Lung (tissue), 12 donors: ENCODE measurements around the gene GPC2. TPM values are rescaled to one million over a fixed set of nuclear protein-coding genes. Genes with fewer than 3 reads are reported as not detected.

Source experiments
- ATAC-seq: fragments of 200-7000 bp; cut with Tn5 transposase; one replicate; pipeline ENCODE4 v1.9.1; 2020; ENCODE audit warnings: moderate number of reproducible peaks; ENCODE audit not compliant: insufficient read depth, low FRiP score
- DNase-seq, 3 donors: peaks; one replicate each; pipeline ENCODE4 v3.0.0-alpha.2; 2013 to 2017
- H3K27ac ChIP-seq, 2 donors: one replicate each; pipeline ENCODE4 v1.5.1; 2013; ENCODE audit warnings: mild to moderate bottlenecking in 2 of 2, moderate library complexity in 2 of 2, control low read depth in 1 of 2, inconsistent platforms in 1 of 2, low read depth in 1 of 2, low read length in 1 of 2
- H3K27me3 ChIP-seq, 3 donors: one replicate each; pipeline ENCODE4 v1.5.1; 2013; ENCODE audit warnings: low read length in 2 of 3; ENCODE audit not compliant: control insufficient read depth in 3 of 3, insufficient read depth in 3 of 3
- H3K36me3 ChIP-seq, 4 donors: one replicate each; pipeline ENCODE4 v1.5.1; 2013; ENCODE audit warnings: low read length in 4 of 4, mild to moderate bottlenecking in 1 of 4, moderate library complexity in 1 of 4; ENCODE audit not compliant: control insufficient read depth in 4 of 4, insufficient read depth in 4 of 4
- H3K4me1 ChIP-seq, 5 donors: one replicate each; pipeline ENCODE4 v1.5.1; 2013; ENCODE audit warnings: low read length in 5 of 5, mild to moderate bottlenecking in 2 of 5, moderate library complexity in 1 of 5; ENCODE audit not compliant: control insufficient read depth in 5 of 5, insufficient read depth in 5 of 5
- H3K4me3 ChIP-seq: one replicate; pipeline ENCODE4 v1.5.1; 2013; ENCODE audit warnings: mild to moderate bottlenecking, control low read depth, moderate library complexity
- H3K9ac ChIP-seq, 2 donors: one replicate each; pipeline ENCODE4 v1.5.1; 2013; ENCODE audit warnings: low read length in 2 of 2, control low read depth in 1 of 2; ENCODE audit not compliant: insufficient read depth in 1 of 2
- H3K9me3 ChIP-seq, 4 donors: one replicate each; pipeline ENCODE4 v1.5.1; 2013; ENCODE audit warnings: low read length in 3 of 4, mild to moderate bottlenecking in 1 of 4, moderate library complexity in 1 of 4; ENCODE audit not compliant: control insufficient read depth in 4 of 4, insufficient read depth in 3 of 4
- WGBS, 2 donors: extraction: QIAGEN DNeasy Blood & Tissue Kit; methylation state at CpG; one replicate each; pipeline ENCODE4 v1.1.7; 2013; 5-methylcytosine and 5-hydroxymethylcytosine counted together
- polyA plus RNA-seq, 2 donors: library from polyadenylated mRNA; stranded (reverse); fragments of 200-250 nt; gene quantifications; one replicate each; pipeline ENCODE4 v1.2.1, GENCODE V29; 2013
- total RNA-seq, 2 donors: library from RNA; depleted of rRNA in 1 of 2; stranded (reverse); fragments of >200 nt in 1 of 2; gene quantifications; one replicate each; pipeline ENCODE4 v1.2.1, GENCODE V29; 2014 to 2021
- TF ChIP-seq, protein P1 (sequence below): IDR thresholded peaks from 2 replicates; pipeline ENCODE4 v1.5.1; 2012; ENCODE audit warnings: mild to moderate bottlenecking; ENCODE audit errors: control extremely low read depth, extremely low read depth
- donor health status: control.
- donor health status: control.
- donor health status: Bipolar disorder and iron deficiency.
- donor health status: healthy.
- donor health status: DM: yes; HTN: yes; CAD: no.

The GPC2 gene
- total and polyA plus RNA-seq, 4 donors, result 0.61 to 2.1 (median 1.0) TPM

DNA sequence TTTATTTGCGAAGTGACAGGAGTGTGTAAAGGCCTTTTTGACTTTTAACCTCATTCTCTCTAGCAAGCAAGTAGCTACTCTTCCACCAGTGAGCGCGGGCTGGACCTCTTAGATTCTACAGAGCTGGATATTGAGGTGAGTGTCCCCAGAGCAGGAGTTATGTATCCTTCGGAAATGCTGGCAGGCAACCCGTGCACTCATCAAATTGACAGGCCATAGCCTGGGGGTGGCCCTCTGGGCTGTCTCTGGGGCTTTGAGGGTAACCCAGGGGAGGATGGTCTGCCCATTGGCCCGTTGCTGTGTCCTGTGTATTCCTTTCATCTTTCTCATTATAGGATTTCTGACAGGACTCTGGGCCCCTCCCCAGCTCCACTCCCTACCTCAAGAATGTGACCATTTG is 36.5 kb upstream of the GPC2 start:
- no peaks in the 10 kb centered on the region for H3K27me3 ChIP-seq
- H3K4me3 ChIP-seq, result no peak overlapping the region
- TF ChIP-seq, protein P1, sequence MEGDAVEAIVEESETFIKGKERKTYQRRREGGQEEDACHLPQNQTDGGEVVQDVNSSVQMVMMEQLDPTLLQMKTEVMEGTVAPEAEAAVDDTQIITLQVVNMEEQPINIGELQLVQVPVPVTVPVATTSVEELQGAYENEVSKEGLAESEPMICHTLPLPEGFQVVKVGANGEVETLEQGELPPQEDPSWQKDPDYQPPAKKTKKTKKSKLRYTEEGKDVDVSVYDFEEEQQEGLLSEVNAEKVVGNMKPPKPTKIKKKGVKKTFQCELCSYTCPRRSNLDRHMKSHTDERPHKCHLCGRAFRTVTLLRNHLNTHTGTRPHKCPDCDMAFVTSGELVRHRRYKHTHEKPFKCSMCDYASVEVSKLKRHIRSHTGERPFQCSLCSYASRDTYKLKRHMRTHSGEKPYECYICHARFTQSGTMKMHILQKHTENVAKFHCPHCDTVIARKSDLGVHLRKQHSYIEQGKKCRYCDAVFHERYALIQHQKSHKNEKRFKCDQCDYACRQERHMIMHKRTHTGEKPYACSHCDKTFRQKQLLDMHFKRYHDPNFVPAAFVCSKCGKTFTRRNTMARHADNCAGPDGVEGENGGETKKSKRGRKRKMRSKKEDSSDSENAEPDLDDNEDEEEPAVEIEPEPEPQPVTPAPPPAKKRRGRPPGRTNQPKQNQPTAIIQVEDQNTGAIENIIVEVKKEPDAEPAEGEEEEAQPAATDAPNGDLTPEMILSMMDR, result no peak
- DNase-seq, result no peak
- H3K27ac ChIP-seq, result no peak overlapping the region
- ATAC-seq, result no peak
- no peaks in the 10 kb centered on the region for H3K9me3 ChIP-seq
- H3K36me3 ChIP-seq, result no peaks in the 10 kb centered on the region
- no peak overlapping the region for H3K9ac ChIP-seq
- peaks cover 0 to 3% (median 0%) of the 10 kb centered on the region in 5 donors for H3K4me1 ChIP-seq
- WGBS, 2 donors, result 59 to 82% methylated on average over 6 of the region's 6 CpGs

DNA sequence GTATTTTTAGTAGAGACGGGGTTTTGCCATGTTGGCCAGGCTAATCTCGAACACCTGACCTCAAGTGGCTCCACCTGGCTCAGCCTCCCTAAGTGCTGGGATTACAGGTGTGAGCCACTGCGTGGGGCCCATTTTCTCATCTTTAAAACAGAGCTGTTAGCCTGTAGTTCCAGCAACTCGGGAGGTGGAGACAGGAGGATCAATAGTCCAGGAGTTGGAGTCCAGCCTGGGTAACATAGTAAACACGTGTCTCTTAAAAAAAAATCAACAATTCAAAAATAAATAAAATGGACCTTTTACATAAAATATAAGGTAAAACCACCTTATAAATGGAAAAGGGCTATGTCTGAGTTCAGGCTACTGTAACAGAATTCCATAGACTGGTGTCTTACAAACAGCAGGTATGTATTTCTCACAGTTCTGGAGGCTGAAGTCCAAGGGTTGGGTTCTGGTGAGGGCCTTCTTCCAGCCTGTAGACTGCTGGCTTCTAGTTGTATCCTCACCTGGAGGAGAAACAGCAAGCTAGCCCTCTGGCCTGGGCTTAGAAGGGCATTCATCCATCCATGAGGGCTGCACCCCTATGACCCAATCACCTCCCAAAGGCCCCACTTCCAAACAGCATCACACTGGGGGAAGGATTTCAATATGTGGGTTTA is 35.6 kb upstream of the GPC2 start:
- no peak overlapping the region for H3K27ac ChIP-seq
- no peaks in the 10 kb centered on the region for H3K9me3 ChIP-seq
- H3K27me3 ChIP-seq, result no peaks in the 10 kb centered on the region
- no peak overlapping the region for H3K9ac ChIP-seq
- WGBS, 2 donors, result 87 to 95% methylated on average over 5 of the region's 5 CpGs
- no peak for DNase-seq
- ATAC-seq, result no peak
- H3K36me3 ChIP-seq, result no peaks in the 10 kb centered on the region
- no peak overlapping the region for H3K4me3 ChIP-seq
- peaks cover 0 to 4% (median 0%) of the 10 kb centered on the region in 5 donors for H3K4me1 ChIP-seq
- TF ChIP-seq, protein P1, result no peak

DNA sequence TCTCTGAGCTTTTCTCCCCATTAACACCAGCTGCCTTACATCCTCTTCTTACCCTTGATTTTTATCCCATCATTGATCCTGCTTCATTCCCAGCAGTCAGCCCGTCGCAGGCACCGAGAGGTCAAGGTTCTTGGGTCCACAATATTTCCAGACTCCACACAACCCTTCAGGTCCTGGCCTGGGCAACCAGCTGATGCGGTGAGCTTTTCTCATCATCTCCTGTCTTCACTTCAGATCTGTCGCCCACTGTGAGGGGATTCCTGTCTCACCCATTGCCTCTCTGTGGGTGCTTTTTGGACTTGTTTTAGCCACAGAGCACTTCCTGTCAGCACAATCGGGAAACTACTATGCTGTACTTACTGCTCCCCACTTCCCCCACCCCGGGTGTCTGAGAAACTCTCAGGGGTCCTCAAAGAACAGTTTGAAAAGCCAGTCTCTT is 34.2 kb upstream of the GPC2 start:
- WGBS, 2 donors, result 65 to 68% methylated on average over 7 of the region's 7 CpGs
- TF ChIP-seq, protein P1, result no peak
- no peak for DNase-seq

DNA sequence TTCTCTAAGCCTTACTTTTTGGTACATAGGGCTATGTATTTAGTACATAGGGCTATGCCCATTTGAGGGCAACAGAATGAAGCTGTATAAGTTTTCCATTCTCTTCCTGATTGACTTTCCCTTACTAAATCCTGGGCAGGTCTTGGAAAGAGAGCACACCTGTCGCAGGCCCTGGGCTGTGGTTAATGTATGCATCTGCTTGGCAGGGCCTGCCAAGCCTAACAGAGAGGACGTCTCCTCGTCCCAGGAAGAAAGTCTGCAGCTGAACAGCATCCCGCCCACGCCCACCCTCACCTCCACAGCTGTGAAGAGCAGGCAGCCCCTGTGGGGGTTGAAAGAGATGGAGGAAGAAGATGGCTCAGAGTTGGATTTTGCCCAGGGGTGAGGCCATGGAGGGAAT is 33.6 kb upstream of the GPC2 start:
- ATAC-seq (no peak), DNase-seq (no peak)
- H3K36me3 ChIP-seq, result no peaks in the 10 kb centered on the region
- TF ChIP-seq, protein P1, result no peak
- H3K9ac ChIP-seq, result no peak overlapping the region
- no peaks in the 10 kb centered on the region for H3K9me3 ChIP-seq
- no peak overlapping the region for H3K27ac ChIP-seq
- H3K4me3 ChIP-seq, result no peak overlapping the region
- WGBS, 2 donors, result 78 to 97% methylated on average over 5 of the region's 5 CpGs
- peaks cover 0 to 4% (median 0%) of the 10 kb centered on the region in 5 donors for H3K4me1 ChIP-seq
- H3K27me3 ChIP-seq, result no peaks in the 10 kb centered on the region

More for the DNA sequence above, 34.2 kb upstream of the GPC2 start:
- H3K27me3 ChIP-seq, result no peaks in the 10 kb centered on the region
- H3K36me3 ChIP-seq, result no peaks in the 10 kb centered on the region
- no peak overlapping the region for H3K27ac ChIP-seq
- no peaks in the 10 kb centered on the region for H3K9me3 ChIP-seq
- no peak overlapping the region for H3K9ac ChIP-seq
- ATAC-seq, result no peak
- H3K4me1 ChIP-seq, result peaks cover 0 to 4% (median 0%) of the 10 kb centered on the region in 5 donors
- no peak overlapping the region for H3K4me3 ChIP-seq
